HG03103 (cell line): Measurements from ENCODE around the gene GYPC.
"Not testable (repeated sequence)": the region's sequence is repeated elsewhere in the genome, so short reads cannot be mapped to it uniquely, and the experiment has no call there.

Experiments used
- ATAC-seq: cut with Tn5 transposase; IDR thresholded peaks from one replicate; pipeline ENCODE4 v1.9.1; 2021; ENCODE audit warnings: low read depth; ENCODE audit not compliant: unreplicated experiment

GYPC gene

DNA sequence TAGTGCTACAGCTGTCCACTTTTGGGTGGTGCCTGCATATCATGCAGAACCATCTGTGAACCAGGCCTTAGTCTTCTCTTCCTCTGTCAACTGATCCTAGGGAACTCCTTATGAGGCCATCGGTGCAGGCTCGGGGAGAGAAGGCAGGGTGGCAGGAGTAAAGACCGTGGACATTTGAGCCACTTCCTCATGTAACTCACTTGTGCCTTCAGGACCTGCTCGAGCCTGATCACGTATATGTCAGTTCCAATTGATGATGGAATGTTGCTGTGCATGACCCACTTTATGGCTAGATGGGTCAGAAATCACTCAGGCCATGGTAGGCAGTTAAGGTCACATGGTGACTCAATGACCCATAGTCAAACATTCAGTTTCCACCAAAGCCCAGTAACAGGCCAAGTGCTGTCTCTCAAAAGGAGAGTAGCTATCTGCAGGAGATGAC lies 7.6 kb upstream of the GYPC start:
- not testable (repeated sequence) for ATAC-seq

- no peak for ATAC-seq
These were observed 6.9 kb upstream of the GYPC start for GRCh38 chr2:126649101-126649500.

GRCh38 chr2:126650994-126651393 lies 5.0 kb upstream of the GYPC start:
- ATAC-seq = no peak

DNA sequence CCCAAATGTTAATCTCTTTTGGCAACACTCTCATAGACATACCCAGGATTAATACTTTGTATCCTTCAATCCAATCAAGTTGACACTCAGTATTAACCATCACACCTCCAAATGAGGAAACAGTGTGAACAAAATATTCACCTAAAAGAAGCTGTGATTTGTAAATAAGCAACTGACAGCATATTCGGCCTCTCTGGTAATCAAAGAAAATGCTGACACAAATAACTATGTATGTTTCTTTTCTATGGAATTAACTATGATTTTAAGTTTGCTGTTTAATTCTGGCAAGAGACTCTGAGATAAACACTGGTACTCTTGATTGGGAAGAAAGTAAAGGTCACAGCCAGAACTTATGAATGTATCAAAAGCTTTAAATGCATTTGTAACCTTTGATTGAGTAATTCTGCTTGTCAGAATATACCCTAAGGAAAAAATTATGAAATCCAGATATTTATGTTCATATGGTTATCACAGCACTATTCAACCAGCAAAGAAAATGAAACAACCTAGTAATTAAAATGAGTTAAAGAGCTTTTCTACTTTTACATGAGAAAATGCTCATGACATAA lies 3.6 kb upstream of the GYPC start:
- no peak for ATAC-seq

DNA sequence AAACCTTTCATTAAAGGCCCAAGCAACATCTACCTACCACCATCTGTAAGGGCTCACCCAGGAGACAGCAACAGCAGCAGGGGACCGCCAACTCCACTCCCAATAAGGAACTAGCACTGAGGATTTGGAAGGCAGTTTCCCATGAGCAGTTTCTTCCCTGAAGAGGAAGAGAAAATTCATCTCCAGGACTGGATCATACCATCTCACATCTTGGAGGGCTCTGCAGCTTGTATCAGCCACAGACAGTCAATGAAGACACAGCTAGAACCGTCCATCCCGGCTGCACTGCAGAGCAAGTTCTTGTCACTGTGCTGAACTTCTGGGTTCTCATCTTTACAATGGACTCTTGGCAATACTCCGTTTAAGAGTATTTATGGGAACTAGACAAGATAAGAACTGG lies 2.8 kb upstream of the GYPC start:
- no peak for ATAC-seq

DNA sequence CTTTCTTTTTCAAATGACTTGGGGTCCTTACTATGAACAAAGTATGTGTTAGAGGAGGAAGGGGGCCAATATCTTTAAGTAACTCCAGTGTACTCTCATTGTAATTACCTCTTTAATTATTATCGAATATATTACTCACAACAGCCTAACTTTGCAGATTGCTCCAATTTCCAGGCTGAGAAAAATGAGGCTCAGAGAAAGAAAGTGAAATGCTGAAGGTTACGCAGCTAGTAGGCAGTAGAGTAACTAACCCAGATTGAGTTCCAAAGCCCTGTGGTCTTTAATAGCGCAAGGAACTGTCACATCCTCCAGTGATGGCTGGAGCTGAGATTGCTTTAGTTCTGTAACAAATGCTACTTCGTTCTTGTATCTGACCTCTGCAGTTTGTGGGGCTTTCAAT lies 2.2 kb upstream of the GYPC start:
- no peak for ATAC-seq

- no peak for ATAC-seq
These were observed 907 bp upstream of the GYPC start for GRCh38 chr2:126655051-126655450.

DNA sequence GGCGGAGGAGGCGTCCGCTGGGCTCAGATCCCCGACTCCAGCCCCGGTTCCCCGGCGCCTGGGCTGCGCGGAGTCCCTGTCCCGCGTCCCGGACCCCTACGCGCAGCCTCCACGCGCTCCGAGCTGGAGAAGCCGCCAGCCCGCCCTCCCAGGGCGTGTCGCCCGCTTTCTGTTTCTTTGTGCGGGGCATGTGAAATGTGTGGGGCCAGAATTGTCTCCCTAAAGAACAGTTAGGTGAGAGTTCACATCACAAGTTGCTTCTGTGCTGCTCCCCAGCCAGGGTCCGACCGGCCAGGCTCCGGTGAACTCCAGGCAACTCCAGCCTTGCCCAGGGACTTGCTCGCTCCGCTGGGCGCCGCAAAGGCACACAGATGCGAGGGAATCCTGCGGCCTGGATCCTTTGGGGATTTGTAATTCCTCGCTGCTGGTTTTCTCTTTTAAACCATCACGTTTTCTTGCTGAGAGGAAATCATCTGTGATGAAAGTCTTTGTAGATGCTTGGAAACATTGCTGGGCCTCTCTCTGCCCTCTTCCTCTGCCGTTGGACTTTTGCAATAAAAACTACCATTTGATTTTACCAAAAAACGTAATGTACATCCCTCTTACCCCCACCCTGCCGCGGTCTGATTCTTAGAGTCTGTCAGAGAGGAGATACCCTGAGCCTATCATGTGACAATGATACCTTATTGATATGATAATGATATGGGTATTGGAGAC lies 631 bp downstream of the GYPC start:
- peak; percentile 26 for ATAC-seq

- ATAC-seq = no peak
These were observed 1.2 kb downstream of the GYPC start for GRCh38 chr2:126657148-126657635.

GRCh38 chr2:126657636-126658318 lies 1.8 kb downstream of the GYPC start:
- peak; percentile 55 for ATAC-seq

DNA sequence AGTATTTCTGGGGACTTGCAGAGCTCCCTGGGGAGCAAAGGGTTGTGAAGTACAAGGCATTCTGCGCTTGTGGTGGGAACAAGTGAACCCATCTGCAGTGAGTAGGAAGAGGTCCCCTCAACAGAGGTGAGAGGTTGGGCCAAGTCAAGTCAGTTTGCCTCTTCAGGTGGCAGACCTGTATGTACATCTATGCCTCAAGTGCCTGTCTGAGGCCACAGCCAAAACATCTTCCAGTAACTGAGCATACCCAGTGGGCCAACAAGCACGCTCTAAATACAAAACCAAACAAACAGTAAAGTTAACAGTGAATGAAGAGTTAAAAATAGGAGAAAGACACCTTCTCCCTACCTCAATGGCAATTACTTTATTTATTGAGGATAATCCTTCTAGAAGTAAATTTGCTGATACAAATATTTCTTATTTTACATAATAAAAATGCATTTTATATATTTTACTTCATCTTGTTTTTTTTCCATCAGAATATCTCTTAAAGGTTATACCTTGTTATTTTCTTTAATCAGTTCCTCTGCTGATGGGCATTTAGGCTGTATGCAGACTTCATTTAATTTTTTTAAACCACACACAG lies 2.5 kb downstream of the GYPC start:
- ATAC-seq = no peak

- ATAC-seq = peak; percentile 32
These were observed 3.1 kb downstream of the GYPC start for GRCh38 chr2:126658905-126659561.

DNA sequence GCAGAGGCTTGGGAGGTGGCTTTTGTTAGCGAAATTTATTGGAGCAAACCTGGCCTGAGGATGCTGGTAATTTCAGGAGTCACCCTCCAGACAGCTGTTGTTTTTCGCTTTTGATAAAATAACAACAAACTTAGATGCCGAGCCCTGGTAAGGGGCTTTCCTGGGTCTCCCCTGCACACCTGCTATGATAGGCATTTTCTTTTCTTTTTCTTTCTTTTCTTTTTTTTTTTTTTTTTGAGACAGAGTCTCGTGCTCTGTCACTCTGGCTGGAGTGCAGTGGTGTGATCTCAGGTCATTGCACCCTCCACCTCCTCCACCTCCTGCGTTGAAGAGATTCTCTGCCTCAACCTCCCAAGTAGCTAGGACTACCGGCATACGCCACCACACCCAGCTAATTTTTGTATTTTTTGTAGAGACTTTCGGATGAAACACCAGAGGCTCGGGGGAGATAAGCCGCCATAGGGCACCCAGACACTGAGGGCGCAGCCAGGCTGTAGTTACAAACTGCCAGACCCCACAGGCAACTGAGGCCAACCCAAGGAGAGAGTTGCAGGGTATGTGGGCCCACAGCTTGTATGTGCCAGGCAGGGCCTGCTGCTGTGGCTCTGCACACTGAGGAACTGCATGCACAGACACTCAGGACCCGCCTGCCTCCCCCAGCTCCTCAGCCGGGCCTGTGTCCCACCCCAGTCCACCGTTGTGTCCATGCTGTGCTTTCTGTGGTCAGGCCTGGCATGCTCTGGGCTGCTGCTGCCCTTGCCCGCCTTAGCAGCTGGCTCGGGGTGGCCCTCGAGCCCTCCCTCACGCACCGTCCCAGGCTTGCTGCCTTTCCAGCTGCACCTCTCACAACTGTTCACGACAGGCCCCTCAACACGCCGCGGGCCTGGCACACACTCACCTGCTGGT lies 3.9 kb downstream of the GYPC start:
- no peak for ATAC-seq

DNA sequence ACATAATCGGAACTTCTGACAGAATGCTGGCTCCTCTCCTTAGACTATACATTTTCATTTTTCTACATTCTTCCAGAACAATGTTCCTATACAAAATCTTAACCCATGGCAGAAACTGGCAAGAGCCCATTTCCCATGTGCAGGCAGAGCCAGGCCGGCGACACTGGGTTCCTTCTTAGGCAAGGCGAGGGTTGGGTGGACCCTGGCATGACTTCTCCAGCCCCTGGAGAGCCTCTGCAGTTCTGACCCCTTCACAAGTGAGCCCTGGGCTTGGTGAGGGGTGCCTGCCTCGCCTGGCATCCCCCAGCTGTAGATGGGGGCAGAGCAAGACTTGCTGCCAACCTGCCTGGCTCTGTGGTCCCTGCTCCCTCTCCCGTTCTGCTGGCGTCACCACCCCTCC lies 5.0 kb downstream of the GYPC start:
- no peak for ATAC-seq

DNA sequence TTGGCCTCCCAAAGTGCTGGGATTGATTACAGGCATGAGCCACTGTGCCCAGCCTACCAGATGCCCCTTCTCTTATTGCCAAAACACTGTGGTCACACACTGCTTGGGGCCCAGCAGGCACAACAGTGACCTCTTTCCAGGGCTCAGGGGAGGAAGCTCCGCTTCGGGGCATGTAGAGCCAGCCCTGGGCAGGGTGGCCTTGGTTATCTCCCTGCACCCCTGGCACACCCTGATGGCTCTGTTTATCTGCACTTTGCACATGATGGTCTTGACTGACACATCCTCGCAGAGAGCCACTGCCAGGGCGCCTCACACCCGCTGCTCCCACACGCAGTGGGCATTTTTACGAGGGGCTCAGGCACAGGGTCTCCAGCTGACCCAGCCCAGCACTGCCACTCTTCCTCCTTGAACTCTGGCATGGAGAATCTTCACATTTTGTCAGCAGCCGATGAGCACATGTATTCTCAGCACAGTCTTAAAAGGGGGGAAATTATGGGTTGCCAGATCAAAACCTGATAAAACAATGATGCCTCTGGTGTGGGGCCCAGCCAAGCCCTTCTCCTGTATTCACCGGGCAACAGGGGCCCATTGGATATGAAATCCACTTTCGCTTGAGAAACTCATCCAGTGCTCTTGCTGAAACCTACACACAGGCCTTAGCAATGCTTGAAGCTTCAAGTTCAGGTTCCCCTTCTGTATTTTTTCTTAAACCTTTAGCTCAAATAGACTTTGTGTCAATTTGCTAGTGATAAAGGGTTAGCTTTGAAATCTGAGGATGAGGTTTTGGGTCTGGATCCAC lies 5.9 kb downstream of the GYPC start:
- ATAC-seq = no peak

DNA sequence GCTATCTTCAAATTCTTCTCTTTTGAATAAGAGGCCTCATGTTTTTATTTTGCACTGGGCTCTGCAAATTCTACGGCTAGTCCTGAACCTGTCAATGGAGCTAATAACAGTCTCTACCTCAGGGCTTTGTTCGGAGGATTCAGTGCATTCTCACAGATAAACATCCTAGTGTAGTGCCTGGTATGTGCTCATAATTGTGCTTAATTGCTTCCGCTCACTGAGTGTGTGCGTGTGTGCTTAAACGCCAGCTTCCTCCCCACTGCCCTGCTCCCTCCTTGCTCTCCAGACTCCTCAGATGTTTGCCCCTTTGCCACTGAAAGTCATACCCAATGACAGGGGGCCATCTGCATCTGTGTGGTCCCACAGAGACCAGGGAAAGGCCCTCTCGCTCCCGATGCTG lies 6.7 kb downstream of the GYPC start:
- ATAC-seq = peak; percentile 21

DNA sequence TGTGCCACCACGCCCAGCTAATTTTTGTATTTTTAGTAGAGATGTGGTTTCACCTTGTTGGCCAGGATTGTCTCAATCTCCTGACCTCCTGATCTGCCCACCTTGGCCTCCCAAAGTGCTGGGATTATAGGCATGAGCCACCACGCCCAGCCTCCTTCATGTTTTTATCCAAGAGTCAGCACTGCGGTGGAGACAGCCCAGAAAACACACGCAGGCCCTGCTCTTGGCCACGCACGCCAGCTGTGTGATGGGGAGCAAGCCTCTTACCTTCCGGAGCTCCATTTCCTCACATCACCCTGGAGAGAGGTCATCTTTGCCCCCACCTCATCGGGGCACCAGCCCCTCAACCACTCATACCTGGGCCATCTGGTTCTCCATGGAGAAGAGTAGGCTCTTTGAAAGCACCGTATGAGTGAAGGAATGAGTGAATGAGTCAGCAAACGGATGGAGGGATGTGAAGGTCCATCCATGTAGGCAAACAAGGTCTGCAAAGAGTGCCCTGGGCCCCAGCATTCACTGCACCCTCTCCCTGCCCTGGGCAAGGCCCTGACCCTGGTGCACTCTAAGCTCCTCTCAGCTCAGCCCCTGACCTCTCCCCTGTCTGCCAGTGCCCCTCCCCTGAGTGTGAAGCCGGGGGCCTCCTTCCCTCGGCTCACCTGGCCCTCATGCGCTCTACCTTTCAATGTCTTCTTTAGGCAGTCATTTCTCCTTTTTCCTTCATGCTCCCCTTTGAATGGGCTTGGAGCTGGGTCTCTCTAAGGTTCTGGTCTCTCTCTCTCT lies 7.4 kb downstream of the GYPC start:
- ATAC-seq = no peak

DNA sequence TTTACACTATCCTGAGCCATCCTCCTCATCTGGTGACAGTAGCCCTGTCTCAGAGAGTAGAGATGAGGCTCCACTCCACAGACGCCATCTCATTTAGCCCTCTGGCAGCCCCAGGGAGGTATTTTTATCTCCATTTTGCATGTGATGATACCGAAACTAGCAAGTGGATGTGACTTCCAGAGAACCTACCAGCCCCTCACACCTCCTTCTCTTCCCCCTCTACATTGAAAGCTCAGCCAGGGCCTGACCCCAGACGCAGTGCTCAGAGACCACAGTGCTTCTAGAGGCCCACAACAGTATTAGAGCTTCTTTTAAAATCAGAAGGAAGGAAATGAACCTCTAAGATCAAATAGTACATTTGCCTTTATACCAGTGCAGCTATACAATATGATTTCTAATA lies 8.3 kb downstream of the GYPC start:
- ATAC-seq = peak; percentile 71
